GM21515 (cell line): ENCODE results near the gene SRPK2.

ENCODE experiments used
- ATAC-seq: cut with Tn5 transposase; IDR thresholded peaks from one replicate; pipeline ENCODE4 v1.9.1; 2021; ENCODE audit not compliant: unreplicated experiment

Gene SRPK2

GRCh38 chr7:105229641-105230040, 159.1 kb downstream of the SRPK2 start:
- no peak for ATAC-seq

GRCh38 chr7:105228555-105228954, 160.2 kb downstream of the SRPK2 start:
- no peak for ATAC-seq

GRCh38 chr7:105227391-105227790, 161.3 kb downstream of the SRPK2 start:
- no peak for ATAC-seq

GRCh38 chr7:105224884-105225651, 163.7 kb downstream of the SRPK2 start:
- peak; percentile 70 for ATAC-seq

GRCh38 chr7:105222953-105223352, 165.8 kb downstream of the SRPK2 start:
- no peak for ATAC-seq

- ATAC-seq, result no peak
Measured at GRCh38 chr7:105219771-105220160, 169.0 kb downstream of the SRPK2 start.

GRCh38 chr7:105218939-105219770, 169.6 kb downstream of the SRPK2 start:
- no peak for ATAC-seq

- ATAC-seq, result no peak
Measured at GRCh38 chr7:105218215-105218614, 170.5 kb downstream of the SRPK2 start.

- no peak for ATAC-seq
Measured at GRCh38 chr7:105216786-105217185, 171.9 kb downstream of the SRPK2 start.

- no peak for ATAC-seq
Measured at GRCh38 chr7:105215821-105216220, 172.9 kb downstream of the SRPK2 start.

- no peak for ATAC-seq
Measured at GRCh38 chr7:105215182-105215581, 173.5 kb downstream of the SRPK2 start.

- no peak for ATAC-seq
Measured at GRCh38 chr7:105213611-105214010, 175.1 kb downstream of the SRPK2 start.

- no peak for ATAC-seq
Measured at GRCh38 chr7:105212212-105212611, 176.5 kb downstream of the SRPK2 start.

GRCh38 chr7:105210721-105211205, 178.0 kb downstream of the SRPK2 start:
- ATAC-seq, result peak; percentile 96

GRCh38 chr7:105209870-105210269, 178.9 kb downstream of the SRPK2 start:
- ATAC-seq, result no peak

- no peak for ATAC-seq
Measured at GRCh38 chr7:105209433-105209832, 179.3 kb downstream of the SRPK2 start.

GRCh38 chr7:105206985-105207384, 181.7 kb downstream of the SRPK2 start:
- no peak for ATAC-seq

GRCh38 chr7:105205592-105206237, 183.0 kb downstream of the SRPK2 start:
- ATAC-seq, result no peak

- ATAC-seq, result no peak
Measured at GRCh38 chr7:105204953-105205352, 183.8 kb downstream of the SRPK2 start.

- no peak for ATAC-seq
Measured at GRCh38 chr7:105204520-105204919, 184.2 kb downstream of the SRPK2 start.

- no peak for ATAC-seq
Measured at GRCh38 chr7:105202616-105203015, 186.1 kb downstream of the SRPK2 start.

- no peak for ATAC-seq
Measured at GRCh38 chr7:105199386-105199785, 189.3 kb downstream of the SRPK2 start.
